ENCODE results near the gene SDR39U1. TPM values are rescaled to one million over a fixed set of nuclear protein-coding genes. Genes with fewer than 3 reads are reported as not detected.

The SDR39U1 gene
- total RNA-seq, 4 donors from 2014 or later: 12.8 to 87.5 (median 33.0) TPM

DNA sequence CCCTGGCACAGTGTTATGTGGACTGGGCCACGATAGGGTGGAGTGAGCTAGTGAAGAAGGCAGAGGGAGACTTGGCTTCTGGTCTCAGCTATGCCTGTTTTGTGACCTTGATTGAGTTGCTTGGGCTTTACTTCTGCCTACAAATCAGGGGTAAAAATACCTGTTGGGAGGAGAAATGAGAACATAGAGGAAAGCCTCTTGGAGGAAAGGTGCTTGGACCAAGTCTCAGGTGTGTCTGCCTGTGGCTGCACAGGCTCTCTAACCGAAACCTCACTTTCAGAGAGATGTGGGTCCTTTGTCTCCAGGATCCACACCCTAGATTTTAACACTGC lies 4.9 kb downstream of the SDR39U1 start:
- no peak overlapping the region for H3K4me3 ChIP-seq
- H3K27me3 ChIP-seq: no peaks in the 10 kb centered on the region
- no peaks in the 10 kb centered on the region for H3K9me3 ChIP-seq
- TF ChIP-seq, protein P1, sequence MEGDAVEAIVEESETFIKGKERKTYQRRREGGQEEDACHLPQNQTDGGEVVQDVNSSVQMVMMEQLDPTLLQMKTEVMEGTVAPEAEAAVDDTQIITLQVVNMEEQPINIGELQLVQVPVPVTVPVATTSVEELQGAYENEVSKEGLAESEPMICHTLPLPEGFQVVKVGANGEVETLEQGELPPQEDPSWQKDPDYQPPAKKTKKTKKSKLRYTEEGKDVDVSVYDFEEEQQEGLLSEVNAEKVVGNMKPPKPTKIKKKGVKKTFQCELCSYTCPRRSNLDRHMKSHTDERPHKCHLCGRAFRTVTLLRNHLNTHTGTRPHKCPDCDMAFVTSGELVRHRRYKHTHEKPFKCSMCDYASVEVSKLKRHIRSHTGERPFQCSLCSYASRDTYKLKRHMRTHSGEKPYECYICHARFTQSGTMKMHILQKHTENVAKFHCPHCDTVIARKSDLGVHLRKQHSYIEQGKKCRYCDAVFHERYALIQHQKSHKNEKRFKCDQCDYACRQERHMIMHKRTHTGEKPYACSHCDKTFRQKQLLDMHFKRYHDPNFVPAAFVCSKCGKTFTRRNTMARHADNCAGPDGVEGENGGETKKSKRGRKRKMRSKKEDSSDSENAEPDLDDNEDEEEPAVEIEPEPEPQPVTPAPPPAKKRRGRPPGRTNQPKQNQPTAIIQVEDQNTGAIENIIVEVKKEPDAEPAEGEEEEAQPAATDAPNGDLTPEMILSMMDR (IDR thresholded peaks at IDR 0.05): no peak
- no peak for TF ChIP-seq POLR2A (IDR thresholded peaks at IDR 0.05)
- intact Hi-C loops (cut with DNase I; ENCODE audit: low total_unique reads): loop anchor here (10.0 kb wide), 2 partner anchors 103 to 203 kb away; partner anchors contain the start of genes ADCY4, GMPR2, NEDD8 and RIPK3
- peak overlapping the region in 1 of 2 donors; percentile 74 for H3K27ac ChIP-seq
- H3K4me1 ChIP-seq: peaks cover 6 to 10% of the 10 kb centered on the region in 2 donors
- H3K36me3 ChIP-seq: no peaks in the 10 kb centered on the region
- DNase-seq: no peak

GRCh38 chr14:24437020-24437735 lies 5.4 kb downstream of the SDR39U1 start:
- H3K9me3 ChIP-seq: no peaks in the 10 kb centered on the region
- H3K4me1 ChIP-seq: peaks cover 6 to 14% of the 10 kb centered on the region in 2 donors
- intact Hi-C loops (cut with DNase I; ENCODE audit: low total_unique reads): loop anchor here (10.0 kb wide), 2 partner anchors 102 to 202 kb away; partner anchors contain the start of genes ADCY4, GMPR2, NEDD8 and RIPK3
- no peaks in the 10 kb centered on the region for H3K36me3 ChIP-seq
- no peaks in the 10 kb centered on the region for H3K27me3 ChIP-seq
- no peak for DNase-seq
- no peak for TF ChIP-seq POLR2A (IDR thresholded peaks at IDR 0.05)
- TF ChIP-seq, protein P1 (IDR thresholded peaks at IDR 0.05): peak in 1 of 4 experiments; percentile 15
- H3K27ac ChIP-seq: peak overlapping the region; percentile 35 to 74
- H3K4me3 ChIP-seq: no peak overlapping the region

DNA sequence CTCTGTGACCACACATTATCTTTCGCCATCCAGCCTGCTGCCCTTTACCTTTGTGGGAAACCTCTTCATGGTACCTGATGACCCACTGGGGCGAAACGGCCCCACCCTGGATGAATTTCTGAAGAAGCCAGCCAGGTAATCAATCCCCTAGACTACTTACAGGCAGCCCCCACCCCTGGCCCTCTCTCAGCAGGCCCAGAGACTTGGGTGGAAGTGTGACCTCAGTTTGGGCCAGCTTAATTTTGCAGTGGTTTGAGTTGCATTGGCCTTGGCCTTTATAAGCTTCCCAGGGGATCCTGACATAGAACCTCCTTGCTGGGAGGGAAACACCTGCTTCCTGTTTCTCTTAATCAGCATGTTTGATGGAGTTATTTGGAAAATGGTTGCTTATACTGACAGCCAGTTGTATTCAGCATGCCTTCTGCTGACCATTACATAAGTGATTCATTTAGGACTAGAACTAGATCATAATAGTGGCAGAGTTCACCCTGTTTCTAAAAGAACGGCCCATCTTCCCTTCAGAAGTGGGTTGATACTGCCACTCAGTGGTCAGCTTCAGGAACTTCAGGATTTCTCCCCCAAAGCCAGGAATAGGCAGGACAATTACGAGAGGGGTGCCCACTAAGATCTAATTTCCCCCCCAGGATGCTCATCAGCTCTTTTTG lies 6.1 kb downstream of the SDR39U1 start:
- TF ChIP-seq, protein P1 (IDR thresholded peaks at IDR 0.05): peak; percentile 80 to 93 (median 84)
- TF ChIP-seq POLR2A (IDR thresholded peaks at IDR 0.05): no peak
- intact Hi-C loops (cut with DNase I; ENCODE audit: low total_unique reads): loop anchor here (10.0 kb wide), 2 partner anchors 102 to 202 kb away; partner anchors contain the start of genes ADCY4, GMPR2, NEDD8 and RIPK3
- no peak overlapping the region for H3K4me3 ChIP-seq
- no peaks in the 10 kb centered on the region for H3K27me3 ChIP-seq
- H3K36me3 ChIP-seq: no peaks in the 10 kb centered on the region
- no peak for DNase-seq
- H3K9me3 ChIP-seq: no peaks in the 10 kb centered on the region
- H3K27ac ChIP-seq: peak overlapping the region; percentile 58 to 74
- H3K4me1 ChIP-seq: peaks cover 2 to 16% of the 10 kb centered on the region in 2 donors

DNA sequence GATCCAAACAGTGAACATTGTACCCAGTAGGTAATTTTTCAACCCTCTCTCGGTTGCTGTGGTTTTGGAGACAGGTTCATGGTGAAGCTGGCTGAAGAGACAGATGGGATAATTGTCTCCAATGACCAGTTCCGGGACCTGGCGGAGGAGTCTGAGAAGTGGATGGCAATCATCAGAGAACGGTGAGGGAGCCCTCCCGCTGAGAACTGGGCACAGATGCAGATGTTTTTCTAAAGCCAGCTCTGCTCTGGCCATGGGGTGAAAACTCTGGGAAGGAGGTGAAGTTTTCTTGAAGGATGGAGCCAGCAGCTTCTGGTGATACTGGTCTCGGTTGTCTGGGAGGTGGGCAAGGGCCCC lies 6.6 kb downstream of the SDR39U1 start:
- intact Hi-C loops (cut with DNase I; ENCODE audit: low total_unique reads): loop anchor here (10.0 kb wide), 2 partner anchors 101 to 201 kb away; partner anchors contain the start of genes ADCY4, GMPR2, NEDD8 and RIPK3
- no peak for DNase-seq
- H3K27ac ChIP-seq: peak overlapping the region; percentile 58 to 74
- H3K27me3 ChIP-seq: no peaks in the 10 kb centered on the region
- H3K4me1 ChIP-seq: peaks cover 0 to 17% of the 10 kb centered on the region in 2 donors
- H3K36me3 ChIP-seq: no peaks in the 10 kb centered on the region
- no peaks in the 10 kb centered on the region for H3K9me3 ChIP-seq
- H3K4me3 ChIP-seq: no peak overlapping the region
- TF ChIP-seq, protein P1 (IDR thresholded peaks at IDR 0.05): no peak
- no peak for TF ChIP-seq POLR2A (IDR thresholded peaks at IDR 0.05)

Measured in uterus (tissue), 4 donors.